HG03139 (cell line): ENCODE measurements around the gene CNFN.
A peak's percentile ranks its signal among the peaks of the same experiment; 100 is the strongest.

Experiments
- ATAC-seq: cut with Tn5 transposase; IDR thresholded peaks from one replicate; pipeline ENCODE4 v1.9.1; 2021; ENCODE audit not compliant: unreplicated experiment

The CNFN gene

GRCh38 chr19:42410371-42410770, 20.3 kb upstream of the CNFN start:
- no peak for ATAC-seq

GRCh38 chr19:42409477-42409876, 19.4 kb upstream of the CNFN start:
- ATAC-seq: no peak

- no peak for ATAC-seq
These were observed 17.7 kb upstream of the CNFN start for GRCh38 chr19:42407816-42408175.

- no peak for ATAC-seq
These were observed 17.2 kb upstream of the CNFN start for GRCh38 chr19:42407085-42407815.

- no peak for ATAC-seq
These were observed 16.0 kb upstream of the CNFN start for GRCh38 chr19:42406111-42406510.

GRCh38 chr19:42403586-42403985, 13.5 kb upstream of the CNFN start:
- no peak for ATAC-seq

- no peak for ATAC-seq
These were observed 12.4 kb upstream of the CNFN start for GRCh38 chr19:42402376-42403116.

GRCh38 chr19:42401365-42402303, 11.5 kb upstream of the CNFN start:
- ATAC-seq: no peak

- ATAC-seq: no peak
These were observed 10.3 kb upstream of the CNFN start for GRCh38 chr19:42400404-42400803.

GRCh38 chr19:42397263-42398166, 7.4 kb upstream of the CNFN start:
- ATAC-seq: no peak

- ATAC-seq: peak; percentile 95
These were observed 6.5 kb upstream of the CNFN start for GRCh38 chr19:42396381-42397262.

- ATAC-seq: no peak
These were observed 4.7 kb upstream of the CNFN start for GRCh38 chr19:42394751-42395150.

GRCh38 chr19:42392165-42392564, 2.1 kb upstream of the CNFN start:
- ATAC-seq: no peak

- no peak for ATAC-seq
These were observed 1.1 kb downstream of the CNFN start for GRCh38 chr19:42388851-42389489.

- ATAC-seq: no peak
These were observed 3.0 kb downstream of the CNFN start for GRCh38 chr19:42386974-42387707.

- no peak for ATAC-seq
These were observed 9.9 kb downstream of the CNFN start for GRCh38 chr19:42380155-42380554.

- ATAC-seq: no peak
These were observed 11.6 kb downstream of the CNFN start for GRCh38 chr19:42378225-42379215.
